NCI-H2196 treated with DMSO at 0.1 percent for 48 hours (cell line): Measurements from ENCODE around the gene ALDH1L2.
A peak's percentile ranks its signal among the peaks of the same experiment; 100 is the strongest.
"Not testable (repeated sequence)": the region's sequence is repeated elsewhere in the genome, so short reads cannot be mapped to it uniquely, and the experiment has no call there.

ENCODE experiments used
- DNase-seq: peaks from one replicate; lab custom pipeline; 2025; ENCODE audit not compliant: unreplicated experiment; lab: John Stamatoyannopoulos, UW

Gene ALDH1L2

DNA sequence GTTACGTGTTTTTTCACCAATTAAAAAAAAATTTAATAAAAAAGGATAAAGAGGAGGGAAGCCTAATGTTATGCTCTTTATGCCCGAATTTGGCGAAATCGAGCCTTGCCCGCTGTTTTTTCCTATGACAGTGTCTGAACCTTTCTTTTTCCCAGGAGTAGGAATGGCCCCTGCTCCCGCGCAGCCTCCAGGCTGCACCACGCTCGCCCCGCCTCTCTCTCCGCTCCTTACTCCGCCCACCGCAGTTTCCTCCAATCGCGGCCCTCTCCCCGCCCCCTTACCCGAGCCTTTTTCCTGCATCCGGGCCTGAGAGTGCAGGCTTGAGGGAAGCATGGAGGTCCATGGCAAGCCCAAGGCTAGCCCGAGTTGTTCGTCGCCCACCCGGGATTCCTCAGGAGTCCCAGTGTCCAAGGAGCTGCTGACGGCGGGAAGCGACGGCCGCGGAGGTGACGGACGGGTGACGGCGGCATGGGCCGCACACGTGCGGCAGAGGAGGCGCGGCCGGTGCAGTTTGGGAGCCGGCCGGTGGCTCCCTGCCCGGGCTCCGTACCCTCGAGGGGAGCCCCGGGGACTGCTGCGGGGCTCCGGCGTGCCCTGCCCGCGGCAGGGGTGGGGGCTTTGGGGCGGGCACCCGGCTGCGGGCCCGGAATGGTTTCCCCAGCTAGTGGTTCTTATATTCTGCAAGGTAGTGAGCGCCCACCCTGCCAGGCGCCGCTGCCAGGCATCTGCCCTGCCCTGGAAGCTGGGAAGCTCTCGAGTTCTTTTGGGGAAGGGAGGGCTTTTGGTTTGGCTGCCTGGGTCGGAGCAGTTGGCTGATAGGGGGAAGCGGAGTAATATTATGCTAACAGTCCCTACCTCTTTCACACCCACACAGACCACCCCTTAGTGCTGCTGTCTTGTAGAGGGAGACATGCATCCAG is 98.0 kb downstream of the ALDH1L2 start, which contains the start of gene NOPCHAP1:
Gene NOPCHAP1 (plus strand): TSS at position 295 of the 920 bp plus-strand sequence. CDS start 37 bp downstream, at position 332.
- peak; percentile 92 for DNase-seq

DNA sequence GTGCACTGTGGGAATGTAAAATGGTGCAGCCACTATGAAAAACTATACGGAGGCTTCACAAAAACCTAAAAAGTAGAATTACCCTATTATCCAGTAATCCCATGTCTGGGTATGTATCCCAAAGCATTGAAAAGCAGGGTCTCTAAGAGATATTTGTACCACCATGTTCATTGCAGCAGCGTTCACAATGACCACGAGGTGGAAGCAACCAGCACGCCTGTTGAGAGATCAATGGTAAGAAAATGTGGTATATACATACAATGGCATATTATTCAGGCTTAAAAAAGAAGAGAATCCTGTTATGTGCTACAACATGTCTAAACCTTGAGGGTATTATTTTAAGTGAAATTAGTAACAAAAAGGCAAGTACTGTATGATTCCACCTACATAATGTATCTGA is 99.1 kb downstream of the ALDH1L2 start:
- no peak for DNase-seq

DNA sequence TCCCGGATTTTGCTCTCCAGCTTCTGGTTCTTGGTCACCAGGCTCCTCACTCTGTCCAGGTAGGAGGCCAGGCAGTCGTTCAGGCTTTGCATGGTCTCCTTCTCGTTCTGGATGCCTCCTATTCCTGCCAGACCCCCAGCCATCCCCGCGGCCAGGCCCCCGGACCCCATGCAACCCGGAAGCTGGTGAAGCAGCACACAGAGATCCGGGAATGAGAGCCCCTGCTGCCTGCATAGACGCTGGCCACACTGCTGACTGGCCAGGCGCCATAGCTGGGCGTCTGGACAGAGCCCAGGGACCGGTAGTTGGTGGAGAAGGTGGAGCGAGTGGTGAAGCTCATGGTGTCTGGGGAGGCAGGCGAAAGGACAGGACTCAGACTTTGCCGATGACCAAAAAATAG is 106.6 kb downstream of the ALDH1L2 start:
- DNase-seq, result not testable (repeated sequence)

DNA sequence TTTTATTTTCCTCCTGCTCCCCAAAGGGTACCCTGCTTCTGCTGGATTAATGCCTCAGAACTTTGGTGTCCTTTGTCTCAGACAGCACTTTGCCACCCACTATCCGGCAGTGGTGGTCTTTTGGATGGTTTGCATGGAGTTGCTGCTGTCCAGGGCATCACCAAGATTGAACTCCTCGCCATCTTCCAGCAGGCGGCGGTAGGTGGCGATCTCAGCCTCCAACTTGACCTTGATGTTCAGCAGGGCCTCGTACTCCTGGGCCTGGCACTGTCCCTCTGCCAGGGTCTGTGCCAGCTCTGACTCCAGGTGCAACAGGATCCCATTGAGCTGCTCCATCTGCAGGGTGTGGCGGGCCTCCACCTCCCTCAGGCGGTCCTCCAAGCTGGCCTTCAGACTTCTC is 107.6 kb downstream of the ALDH1L2 start:
- DNase-seq, result no peak

DNA sequence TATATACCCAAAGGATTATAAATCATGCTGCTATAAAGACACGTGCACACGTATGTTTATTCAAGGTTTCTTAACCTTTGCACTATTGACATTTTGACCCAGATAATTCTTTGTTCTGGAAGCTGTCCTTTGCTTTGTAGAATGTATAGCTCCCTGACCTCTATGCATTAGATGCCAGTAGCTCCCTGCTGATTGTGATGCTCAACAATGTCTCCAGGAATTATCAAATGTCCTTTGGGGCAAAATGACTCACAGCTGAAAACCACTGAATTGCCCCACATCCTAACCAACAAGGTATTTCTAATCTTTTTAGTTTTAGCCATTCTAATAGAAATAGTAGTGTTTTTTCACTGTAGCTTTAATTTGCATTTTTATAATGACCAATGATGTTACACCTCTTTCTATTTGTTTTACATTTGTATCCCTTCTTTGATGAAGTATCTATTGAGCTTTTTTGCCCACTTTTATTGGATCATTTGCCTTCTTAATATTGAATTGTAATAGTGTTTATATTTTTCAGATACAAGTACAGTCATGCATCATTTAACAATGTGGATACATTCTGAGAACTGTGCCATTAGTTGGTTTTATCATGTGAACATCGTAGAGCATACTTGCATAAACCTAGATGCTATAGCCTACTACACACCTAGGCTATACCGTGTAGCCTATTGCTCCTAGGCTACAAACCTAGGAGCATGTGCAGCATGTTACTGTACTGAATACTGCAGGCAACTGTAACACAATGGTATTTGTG is 108.5 kb downstream of the ALDH1L2 start:
- no peak for DNase-seq

DNA sequence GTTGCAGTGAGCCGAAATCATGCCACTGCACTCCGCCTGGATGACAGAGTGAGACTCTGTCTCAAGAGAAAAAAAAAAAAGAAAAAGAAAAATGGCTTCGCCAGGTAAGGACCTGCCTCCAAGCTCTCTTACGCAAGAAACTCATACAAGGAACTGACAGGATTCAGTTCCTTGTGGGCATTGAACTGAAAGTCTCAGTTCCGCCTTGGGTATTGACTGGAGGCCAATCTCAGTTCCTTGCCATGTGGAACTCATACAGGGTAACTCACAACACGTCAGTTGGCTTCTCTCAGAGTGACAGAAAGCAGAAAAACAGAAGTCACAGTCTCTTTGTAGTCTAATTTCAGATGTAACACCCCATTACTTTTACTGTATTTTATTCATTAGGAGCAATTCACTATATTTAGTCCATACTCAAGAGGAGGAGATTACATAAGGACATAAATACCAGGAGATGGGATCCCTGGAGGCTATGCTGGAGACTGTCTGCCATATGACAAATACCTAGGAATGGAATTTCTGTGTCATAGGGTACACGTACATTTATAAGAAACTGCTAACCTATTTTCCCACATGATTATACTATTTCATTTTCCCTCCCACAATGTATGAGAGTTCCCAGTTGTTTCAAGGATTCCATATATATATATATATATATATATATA is 109.5 kb downstream of the ALDH1L2 start:
- DNase-seq, result no peak

DNA sequence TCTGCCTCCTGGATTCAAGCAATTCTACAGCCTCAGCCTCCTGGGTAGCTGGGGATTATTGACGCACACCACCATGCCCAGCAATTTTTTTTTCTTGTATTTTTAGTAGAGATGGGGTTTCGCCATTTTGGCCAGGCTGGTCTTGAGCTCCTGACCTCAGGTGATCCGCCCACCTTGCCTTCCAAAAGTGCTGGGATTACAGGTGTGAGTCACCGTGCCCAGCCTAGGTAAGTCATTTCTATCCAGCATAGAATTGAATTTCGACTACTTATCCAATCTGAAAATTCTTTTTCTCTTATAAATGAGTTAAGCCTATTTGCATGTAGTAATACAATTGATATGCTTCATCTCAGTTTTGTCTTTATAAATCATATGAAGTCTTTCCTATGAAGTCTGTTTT is 111.0 kb downstream of the ALDH1L2 start:
- DNase-seq, result no peak

DNA sequence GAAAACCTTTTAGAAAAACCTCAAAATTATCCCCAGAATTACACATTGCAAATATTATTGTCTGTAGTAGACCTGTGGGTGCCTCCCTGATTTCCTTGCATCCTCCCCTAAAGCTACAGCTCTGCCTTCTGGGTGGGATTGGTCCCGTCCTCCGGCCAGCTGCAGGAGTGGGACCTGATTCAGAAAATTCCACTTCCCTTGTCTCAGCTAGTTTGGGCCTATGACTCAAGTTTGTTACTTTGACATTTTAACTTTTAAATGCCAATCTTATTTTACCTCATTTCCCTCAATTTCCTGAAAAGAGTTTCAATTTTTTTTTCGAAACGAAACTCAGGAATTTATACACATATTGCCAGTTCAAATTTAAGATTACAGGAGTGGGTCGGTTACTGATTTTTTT is 113.0 kb downstream of the ALDH1L2 start:
- DNase-seq, result no peak
